AG08395 (cell line): ENCODE results near the gene DIAPH2.
A peak's percentile ranks its signal among the peaks of the same experiment; 100 is the strongest.

Source experiments
- DNase-seq: peaks from one replicate; pipeline ENCODE4 v3.0.0; 2012; ENCODE audit warnings: mixed read lengths, low spot score

DIAPH2 gene

GRCh38 chrX:97309487-97310116, 625.0 kb downstream of the DIAPH2 start:
- DNase-seq, result no peak

GRCh38 chrX:97310373-97310772, 625.7 kb downstream of the DIAPH2 start:
- no peak for DNase-seq

- no peak for DNase-seq
These were observed 626.6 kb downstream of the DIAPH2 start for GRCh38 chrX:97311066-97311778.

GRCh38 chrX:97314345-97314744, 629.7 kb downstream of the DIAPH2 start:
- no peak for DNase-seq

GRCh38 chrX:97315939-97316338, 631.3 kb downstream of the DIAPH2 start:
- DNase-seq, result no peak

GRCh38 chrX:97320305-97320704, 635.7 kb downstream of the DIAPH2 start:
- no peak for DNase-seq

- DNase-seq, result no peak
These were observed 637.8 kb downstream of the DIAPH2 start for GRCh38 chrX:97322401-97322800.

GRCh38 chrX:97326456-97326855, 641.8 kb downstream of the DIAPH2 start:
- no peak for DNase-seq

GRCh38 chrX:97328853-97329390, 644.3 kb downstream of the DIAPH2 start:
- no peak for DNase-seq

GRCh38 chrX:97330151-97330550, 645.5 kb downstream of the DIAPH2 start:
- no peak for DNase-seq

GRCh38 chrX:97332963-97333362, 648.3 kb downstream of the DIAPH2 start:
- no peak for DNase-seq

- DNase-seq, result no peak
These were observed 650.2 kb downstream of the DIAPH2 start for GRCh38 chrX:97334850-97335249.

GRCh38 chrX:97344724-97345123, 660.1 kb downstream of the DIAPH2 start:
- no peak for DNase-seq

GRCh38 chrX:97358941-97359340, 674.3 kb downstream of the DIAPH2 start:
- DNase-seq, result no peak

- no peak for DNase-seq
These were observed 679.2 kb downstream of the DIAPH2 start for GRCh38 chrX:97363843-97364242.

- no peak for DNase-seq
These were observed 681.6 kb downstream of the DIAPH2 start for GRCh38 chrX:97366237-97366636.

GRCh38 chrX:97367125-97367524, 682.5 kb downstream of the DIAPH2 start:
- peak; percentile 24 for DNase-seq

GRCh38 chrX:97369947-97370346, 685.3 kb downstream of the DIAPH2 start:
- DNase-seq, result no peak

- DNase-seq, result no peak
These were observed 687.5 kb downstream of the DIAPH2 start for GRCh38 chrX:97372001-97372766.

- DNase-seq, result no peak
These were observed 689.6 kb downstream of the DIAPH2 start for GRCh38 chrX:97374266-97374665.

GRCh38 chrX:97380200-97380599, 695.6 kb downstream of the DIAPH2 start:
- no peak for DNase-seq

- no peak for DNase-seq
These were observed 700.0 kb downstream of the DIAPH2 start for GRCh38 chrX:97384685-97385084.

- DNase-seq, result no peak
These were observed 702.4 kb downstream of the DIAPH2 start for GRCh38 chrX:97387004-97387403.
